Esophagus squamous epithelium (tissue), 5 donors: ENCODE measurements around the gene SF3B2. TPM values are rescaled to one million over a fixed set of nuclear protein-coding genes. Genes with fewer than 3 reads are reported as not detected.

ENCODE experiments used
- DNase-seq: peaks from one replicate; lab custom pipeline; 2025; lab: John Stamatoyannopoulos, UW
- H3K27ac ChIP-seq, 4 donors: fragments of 200-600 bp; sonication (generic); one replicate each; pipeline ENCODE4 v1.5.1; 2016 to 2019; ENCODE audit warnings: mild to moderate bottlenecking in 1 of 4
- H3K27me3 ChIP-seq, 4 donors: fragments of 200-600 bp; sonication (generic); 1 replicate in 3 of 4; 2 replicates in 1 of 4; pipeline versions ENCODE4 v1.5.1 to v1.6.0; 2017 to 2021; ENCODE audit warnings: antibody characterized with exemption in 1 of 4
- H3K36me3 ChIP-seq, 3 donors: fragments of 200-600 bp; sonication (generic); one replicate each; pipeline ENCODE4 v1.5.1; 2016 to 2019
- H3K4me1 ChIP-seq, 3 donors: fragments of 200-600 bp; sonication (generic); one replicate each; pipeline ENCODE4 v1.5.1; 2017 to 2019
- H3K4me3 ChIP-seq, 4 donors: fragments of 200-600 bp; sonication (generic); 1 replicate in 3 of 4; 2 replicates in 1 of 4; pipeline ENCODE4 v1.5.1; 2016 to 2019; ENCODE audit warnings: mild to moderate bottlenecking in 2 of 4, moderate library complexity in 1 of 4
- H3K9me3 ChIP-seq, 3 donors: fragments of 200-600 bp; sonication (generic); one replicate each; pipeline ENCODE4 v1.5.1; 2016 to 2019
- POLR2A ChIP-seq, 4 donors: fragments of 450-650 bp; IDR thresholded peaks; one replicate each; pipeline ENCODE4 v1.6.1; 2017; ENCODE audit warnings: antibody characterized with exemption in 4 of 4, mild to moderate bottlenecking in 4 of 4, moderate library complexity in 3 of 4
- WGBS, 2 donors: methylation state at CpG; one replicate each; pipeline ENCODE4 v1.1.5; 2018; 5-methylcytosine and 5-hydroxymethylcytosine counted together
- intact Hi-C: fragments of 100-400 bp; cut with DNase I; formaldehyde crosslinking; loops from one replicate; pipeline ENCODE4 v1.15.0; 2022
- total RNA-seq, 4 donors: library from RNA; depleted of rRNA; stranded (reverse); fragments of >200 nt; gene quantifications; one replicate each; pipeline ENCODE4 v1.1.0, GENCODE V29; 2016
- TF ChIP-seq, protein P1 (sequence below), 6 experiments: fragments of 450-650 bp in 4 of 6; fragments of 200-600 bp in 2 of 6; sonication (generic) in 2 of 6; IDR thresholded peaks; one replicate each; pipeline ENCODE4 v1.5.1; 2016 to 2019; ENCODE audit warnings: antibody characterized with exemption in 6 of 6, mild to moderate bottlenecking in 4 of 6, moderate library complexity in 4 of 6
- donor health status: DM: yes; HTN: yes; CAD: no.

The SF3B2 gene
- total RNA-seq, 4 donors from 2014 or later: 87.8 to 112 (median 93.5) TPM

DNA sequence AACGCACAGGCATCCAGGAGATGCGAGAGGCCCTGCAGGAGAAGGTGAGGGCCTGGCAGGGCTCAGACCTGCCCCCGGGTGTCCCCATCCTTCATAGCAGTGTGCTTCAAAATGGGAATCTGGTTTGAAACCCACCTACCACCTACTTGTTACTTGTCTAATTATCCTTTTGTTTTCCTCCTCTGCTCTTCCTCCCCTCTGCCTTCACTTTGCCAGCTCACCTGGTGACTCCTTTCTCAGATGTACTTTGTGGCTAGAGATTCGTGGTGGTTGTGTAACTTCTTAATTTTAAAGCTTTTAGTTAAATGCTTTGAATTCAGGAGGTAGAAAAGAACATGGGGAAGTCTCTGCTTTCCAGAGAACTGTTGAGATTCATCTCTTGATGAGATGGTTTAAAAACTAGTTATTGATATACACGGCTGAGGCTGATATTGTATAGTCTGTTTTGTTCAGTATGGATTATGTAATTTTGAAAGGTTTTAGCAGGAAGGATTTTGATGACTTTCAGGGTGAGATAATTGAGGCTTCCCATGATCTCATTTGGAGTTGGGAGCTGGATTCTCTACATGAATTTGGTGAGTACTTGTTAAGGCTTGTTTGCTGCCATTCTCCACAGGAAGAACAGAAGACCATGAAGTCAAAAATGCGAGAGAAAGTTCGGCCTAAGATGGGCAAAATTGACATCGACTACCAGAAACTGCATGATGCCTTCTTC lies 8.0 kb downstream of the SF3B2 start:
- TF ChIP-seq, protein P1, sequence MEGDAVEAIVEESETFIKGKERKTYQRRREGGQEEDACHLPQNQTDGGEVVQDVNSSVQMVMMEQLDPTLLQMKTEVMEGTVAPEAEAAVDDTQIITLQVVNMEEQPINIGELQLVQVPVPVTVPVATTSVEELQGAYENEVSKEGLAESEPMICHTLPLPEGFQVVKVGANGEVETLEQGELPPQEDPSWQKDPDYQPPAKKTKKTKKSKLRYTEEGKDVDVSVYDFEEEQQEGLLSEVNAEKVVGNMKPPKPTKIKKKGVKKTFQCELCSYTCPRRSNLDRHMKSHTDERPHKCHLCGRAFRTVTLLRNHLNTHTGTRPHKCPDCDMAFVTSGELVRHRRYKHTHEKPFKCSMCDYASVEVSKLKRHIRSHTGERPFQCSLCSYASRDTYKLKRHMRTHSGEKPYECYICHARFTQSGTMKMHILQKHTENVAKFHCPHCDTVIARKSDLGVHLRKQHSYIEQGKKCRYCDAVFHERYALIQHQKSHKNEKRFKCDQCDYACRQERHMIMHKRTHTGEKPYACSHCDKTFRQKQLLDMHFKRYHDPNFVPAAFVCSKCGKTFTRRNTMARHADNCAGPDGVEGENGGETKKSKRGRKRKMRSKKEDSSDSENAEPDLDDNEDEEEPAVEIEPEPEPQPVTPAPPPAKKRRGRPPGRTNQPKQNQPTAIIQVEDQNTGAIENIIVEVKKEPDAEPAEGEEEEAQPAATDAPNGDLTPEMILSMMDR (IDR thresholded peaks at IDR 0.05): no peak
- no peak for TF ChIP-seq POLR2A (IDR thresholded peaks at IDR 0.05)
- Histone ChIP-seq H3K4me1 (peaks cover 0 to 10% (median 4%) of the 10 kb centered on the region in 3 donors), H3K27ac (no peak overlapping the region), H3K36me3 (peaks cover 63 to 100% (median 77%) of the 10 kb centered on the region in 3 donors), H3K4me3 (no peak overlapping the region), H3K27me3 (no peaks in the 10 kb centered on the region), H3K9me3 (no peaks in the 10 kb centered on the region)
- DNase-seq: no peak
- 63 to 72% methylated on average over 8 of the region's 8 CpGs for WGBS, 2 donors
- intact Hi-C loops: no loop called here

DNA sequence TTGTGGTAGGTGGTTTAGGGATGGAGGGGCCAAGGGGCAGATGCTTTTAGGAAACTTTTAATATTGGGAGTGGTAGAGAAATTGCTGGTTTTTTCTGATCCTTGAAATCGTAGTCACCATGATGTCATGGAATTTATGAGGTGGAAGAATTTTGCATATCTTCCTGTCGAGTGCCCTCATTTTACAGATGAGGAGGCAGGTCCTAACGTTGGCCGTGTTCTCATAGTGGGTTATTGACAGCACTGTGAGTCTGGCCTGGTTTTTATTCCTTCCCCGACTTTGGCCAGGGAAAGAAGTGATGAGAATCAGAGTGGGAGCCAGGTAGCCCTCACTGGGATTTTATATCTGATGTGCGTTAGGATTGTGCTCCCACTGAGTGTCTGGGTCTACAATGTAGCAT lies 9.1 kb downstream of the SF3B2 start:
- Histone ChIP-seq H3K27me3 (no peaks in the 10 kb centered on the region), H3K36me3 (peaks cover 58 to 100% (median 67%) of the 10 kb centered on the region in 3 donors), H3K9me3 (no peaks in the 10 kb centered on the region), H3K4me3 (no peak overlapping the region), H3K4me1 (no peaks in the 10 kb centered on the region), H3K27ac (no peak overlapping the region)
- intact Hi-C loops: no loop called here
- 80 to 81% methylated on average over 5 to 6 of the region's 6 CpGs for WGBS, 2 donors
- no peak for TF ChIP-seq POLR2A (IDR thresholded peaks at IDR 0.05)
- TF ChIP-seq, protein P1 (IDR thresholded peaks at IDR 0.05): no peak
- no peak for DNase-seq

DNA sequence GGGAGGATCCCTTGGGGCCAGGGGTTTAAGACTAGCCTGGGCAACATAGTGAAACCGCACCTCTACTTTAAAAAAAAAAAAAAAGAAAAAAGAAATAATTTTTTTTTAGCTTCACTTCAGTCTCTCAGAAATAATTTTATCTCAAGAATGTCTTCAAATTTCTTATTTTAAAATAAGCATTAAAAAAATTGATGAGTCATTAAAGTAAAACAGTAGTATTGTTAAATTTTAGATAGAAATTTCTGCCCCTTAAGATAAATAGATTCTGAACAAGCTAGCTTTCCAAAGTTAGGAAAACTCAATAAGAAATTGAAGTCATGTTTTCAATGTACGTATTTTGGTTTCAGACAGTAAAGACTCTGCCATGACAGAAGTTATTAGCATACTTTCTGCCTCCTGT lies 10.2 kb downstream of the SF3B2 start:
- H3K27ac ChIP-seq: no peak overlapping the region
- no peaks in the 10 kb centered on the region for H3K27me3 ChIP-seq
- no peaks in the 10 kb centered on the region for H3K9me3 ChIP-seq
- intact Hi-C loops: no loop called here
- peaks cover 48 to 100% (median 63%) of the 10 kb centered on the region in 3 donors for H3K36me3 ChIP-seq
- no peak for DNase-seq
- peaks cover 0 to 1% (median 0%) of the 10 kb centered on the region in 3 donors for H3K4me1 ChIP-seq
- TF ChIP-seq POLR2A (IDR thresholded peaks at IDR 0.05): no peak
- no peak overlapping the region for H3K4me3 ChIP-seq
- 82 to 93% methylated on average over 2 of the region's 2 CpGs for WGBS, 2 donors

DNA sequence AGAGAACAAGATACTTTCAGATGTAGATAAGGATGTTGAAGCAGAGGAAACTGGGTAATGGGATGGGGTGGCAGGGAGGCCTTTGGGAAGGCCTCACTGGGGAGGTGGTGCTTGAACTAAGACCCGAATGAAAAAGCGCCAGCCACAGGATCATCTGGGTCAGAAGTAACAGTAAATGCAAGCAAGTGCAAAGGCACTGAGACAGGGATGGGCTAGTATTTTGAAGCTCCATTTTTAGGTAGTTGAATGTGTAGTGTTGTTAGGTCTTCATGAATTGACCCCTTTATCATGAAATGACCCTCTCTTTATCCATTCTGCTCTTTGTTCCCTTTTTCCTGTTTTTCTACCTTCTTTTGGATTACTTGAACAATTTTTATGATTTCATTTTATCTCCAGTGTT lies 11.7 kb downstream of the SF3B2 start:
- WGBS, 2 donors: 87 to 100% methylated on average over 2 of the region's 2 CpGs
- DNase-seq: no peak
- TF ChIP-seq, protein P1 (IDR thresholded peaks at IDR 0.05): no peak
- no peak for TF ChIP-seq POLR2A (IDR thresholded peaks at IDR 0.05)
- Histone ChIP-seq H3K9me3 (no peaks in the 10 kb centered on the region), H3K27me3 (no peaks in the 10 kb centered on the region), H3K4me1 (peaks cover 6 to 16% (median 7%) of the 10 kb centered on the region in 3 donors), H3K36me3 (peaks cover 36 to 100% (median 49%) of the 10 kb centered on the region in 3 donors), H3K27ac (no peak overlapping the region), H3K4me3 (no peak overlapping the region)
- intact Hi-C loops: no loop called here

DNA sequence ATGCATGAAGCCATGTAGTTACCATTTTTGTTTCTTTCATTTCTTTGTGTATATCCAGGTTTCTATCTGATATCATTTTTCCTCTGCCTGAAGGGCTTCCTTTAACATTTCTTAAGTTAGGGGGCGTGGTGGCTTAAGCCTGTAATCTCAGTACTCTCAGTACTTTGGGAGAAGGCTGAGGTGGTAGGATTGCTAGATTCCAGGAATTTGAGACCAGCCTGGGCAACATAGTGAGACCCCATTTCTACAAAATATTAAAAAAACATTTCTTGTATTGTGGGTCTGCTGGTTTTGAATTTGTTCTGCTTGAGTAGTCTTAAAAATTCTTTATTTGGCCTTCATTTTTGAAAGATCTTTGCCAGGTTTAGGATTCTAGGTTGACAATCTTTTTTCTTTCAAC lies 12.4 kb downstream of the SF3B2 start:
- DNase-seq: no peak
- H3K36me3 ChIP-seq: peaks cover 29 to 95% (median 42%) of the 10 kb centered on the region in 3 donors
- no peaks in the 10 kb centered on the region for H3K27me3 ChIP-seq
- intact Hi-C loops: no loop called here
- H3K9me3 ChIP-seq: no peaks in the 10 kb centered on the region
- peaks cover 13 to 23% (median 13%) of the 10 kb centered on the region in 3 donors for H3K4me1 ChIP-seq
- 83 to 100% methylated on average over 1 of the region's 1 CpG for WGBS, 2 donors
- H3K4me3 ChIP-seq: no peak overlapping the region
- H3K27ac ChIP-seq: no peak overlapping the region
- TF ChIP-seq POLR2A (IDR thresholded peaks at IDR 0.05): no peak
- TF ChIP-seq, protein P1 (IDR thresholded peaks at IDR 0.05): no peak
